HG03060 (cell line): ENCODE results near the gene CROCC.
"Not testable (repeated sequence)": the region's sequence is repeated elsewhere in the genome, so short reads cannot be mapped to it uniquely, and the experiment has no call there.

Experiments
- ATAC-seq: cut with Tn5 transposase; IDR thresholded peaks from one replicate; pipeline ENCODE4 v1.9.1; 2021; ENCODE audit warnings: low read depth, moderate number of reproducible peaks; ENCODE audit not compliant: unreplicated experiment

CROCC gene

DNA sequence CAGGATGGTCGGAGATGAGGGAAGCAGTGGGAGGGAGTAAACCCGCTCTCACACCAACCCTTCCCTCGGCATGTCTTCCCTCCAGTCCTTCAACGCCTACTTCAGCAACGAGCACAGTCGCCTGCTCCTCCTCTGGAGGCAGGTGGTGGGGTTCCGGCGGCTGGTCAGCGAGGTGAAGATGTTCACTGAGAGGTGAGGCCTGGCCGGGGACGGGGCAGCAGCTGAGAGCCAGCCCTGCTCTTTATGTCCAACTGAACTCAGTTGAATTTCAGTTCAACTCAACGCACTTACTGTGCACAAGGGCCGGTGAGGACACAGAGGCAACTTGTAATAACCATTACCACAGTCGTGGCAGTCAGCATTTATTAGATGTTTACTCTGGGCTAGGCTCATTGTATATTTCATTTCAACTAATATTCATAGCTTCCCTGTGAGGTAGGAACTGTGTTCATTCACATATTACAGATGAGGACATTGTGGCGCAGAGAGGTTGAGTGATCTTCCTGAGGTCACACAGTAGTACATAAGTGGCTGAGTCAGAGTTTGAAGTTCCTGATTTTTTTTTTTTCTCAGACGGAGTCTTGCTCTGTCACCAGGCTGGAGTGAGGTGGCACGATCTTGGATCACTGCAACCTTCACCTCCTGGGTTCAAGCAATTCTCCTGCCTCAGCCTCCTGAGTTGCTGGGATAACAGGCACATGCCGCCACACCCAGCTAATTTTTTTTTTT, 9.6 kb downstream of the CROCC start:
- ATAC-seq: not testable (repeated sequence)

DNA sequence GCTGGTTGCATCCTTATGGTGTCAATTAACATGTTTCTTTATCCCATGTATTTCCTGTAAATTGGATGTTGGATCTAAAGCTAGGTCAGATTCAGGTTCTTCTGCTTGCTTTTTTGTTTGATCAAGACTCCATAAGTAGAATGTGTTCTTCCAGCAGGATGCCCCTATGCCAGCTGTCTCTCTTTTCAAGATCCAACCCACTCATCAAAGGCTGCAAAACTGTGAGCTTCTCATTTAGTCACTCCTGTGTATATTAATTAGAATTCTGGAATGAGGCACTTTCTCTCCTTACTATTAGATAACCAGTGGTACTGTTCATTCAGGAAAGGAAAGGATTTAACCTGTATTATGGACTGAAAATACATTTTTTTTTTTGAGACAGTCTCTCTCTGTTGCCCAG, 12.2 kb downstream of the CROCC start:
- not testable (repeated sequence) for ATAC-seq

DNA sequence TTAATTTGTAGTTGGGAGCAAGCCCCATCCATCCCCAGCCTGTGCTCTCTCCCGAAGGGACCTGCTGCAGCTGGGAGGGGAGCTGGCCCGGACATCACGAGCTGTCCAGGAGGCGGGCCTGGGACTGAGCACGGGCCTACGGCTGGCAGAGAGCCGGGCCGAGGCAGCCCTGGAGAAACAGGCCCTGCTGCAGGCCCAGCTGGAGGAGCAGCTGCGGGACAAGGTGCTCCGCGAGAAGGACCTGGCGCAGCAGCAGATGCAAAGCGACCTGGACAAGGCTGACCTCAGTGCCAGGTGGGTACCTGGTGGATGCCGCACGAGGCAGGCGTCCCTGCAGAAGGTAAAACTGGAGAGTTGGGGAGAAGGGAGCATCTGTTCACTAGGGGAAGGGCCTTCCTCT, 14.8 kb downstream of the CROCC start:
- ATAC-seq: not testable (repeated sequence)

DNA sequence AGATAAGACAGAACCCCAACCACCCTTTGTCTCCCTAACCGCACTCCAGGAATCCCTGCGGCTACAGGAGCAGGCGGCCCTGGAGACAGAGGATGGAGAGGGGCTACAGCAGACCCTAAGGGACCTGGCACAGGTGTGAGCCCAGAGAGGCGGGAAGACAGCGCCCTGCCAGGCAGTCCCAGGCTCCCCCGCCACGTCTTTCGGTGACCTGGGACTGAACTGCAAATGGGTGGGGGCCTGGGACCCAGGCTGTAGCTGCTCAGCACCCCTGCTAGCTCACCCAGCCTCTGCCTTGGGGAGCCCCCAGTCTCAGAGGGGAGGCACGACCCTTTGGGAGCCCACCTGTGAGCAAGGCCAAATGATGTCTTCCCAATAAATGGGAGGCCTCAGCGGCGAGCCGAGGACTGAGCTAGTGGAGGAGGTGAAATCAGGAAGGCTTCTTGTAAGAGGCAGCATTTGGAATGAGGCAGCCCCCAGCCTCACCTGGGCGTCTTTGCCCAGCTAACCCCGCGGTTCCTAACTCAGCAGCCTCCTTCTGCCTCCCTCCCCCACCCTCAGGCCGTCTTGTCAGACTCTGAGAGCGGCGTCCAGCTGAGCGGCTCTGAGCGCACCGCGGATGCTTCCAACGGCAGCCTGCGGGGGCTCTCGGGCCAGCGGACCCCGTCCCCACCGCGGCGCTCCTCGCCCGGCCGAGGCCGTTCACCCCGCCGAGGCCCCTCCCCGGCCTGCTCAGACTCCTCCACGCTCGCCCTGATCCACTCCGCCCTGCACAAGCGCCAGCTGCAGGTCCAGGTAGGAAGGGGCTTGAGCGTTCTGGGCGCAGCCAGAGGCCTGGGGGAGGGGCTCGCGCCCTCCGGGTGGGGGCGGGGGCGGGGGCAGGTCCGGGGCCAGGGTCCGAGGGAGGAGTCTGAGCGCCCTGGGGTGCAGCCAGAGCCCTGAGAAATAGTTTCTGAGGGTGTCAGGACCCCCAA, 16.9 kb downstream of the CROCC start:
- no peak for ATAC-seq

DNA sequence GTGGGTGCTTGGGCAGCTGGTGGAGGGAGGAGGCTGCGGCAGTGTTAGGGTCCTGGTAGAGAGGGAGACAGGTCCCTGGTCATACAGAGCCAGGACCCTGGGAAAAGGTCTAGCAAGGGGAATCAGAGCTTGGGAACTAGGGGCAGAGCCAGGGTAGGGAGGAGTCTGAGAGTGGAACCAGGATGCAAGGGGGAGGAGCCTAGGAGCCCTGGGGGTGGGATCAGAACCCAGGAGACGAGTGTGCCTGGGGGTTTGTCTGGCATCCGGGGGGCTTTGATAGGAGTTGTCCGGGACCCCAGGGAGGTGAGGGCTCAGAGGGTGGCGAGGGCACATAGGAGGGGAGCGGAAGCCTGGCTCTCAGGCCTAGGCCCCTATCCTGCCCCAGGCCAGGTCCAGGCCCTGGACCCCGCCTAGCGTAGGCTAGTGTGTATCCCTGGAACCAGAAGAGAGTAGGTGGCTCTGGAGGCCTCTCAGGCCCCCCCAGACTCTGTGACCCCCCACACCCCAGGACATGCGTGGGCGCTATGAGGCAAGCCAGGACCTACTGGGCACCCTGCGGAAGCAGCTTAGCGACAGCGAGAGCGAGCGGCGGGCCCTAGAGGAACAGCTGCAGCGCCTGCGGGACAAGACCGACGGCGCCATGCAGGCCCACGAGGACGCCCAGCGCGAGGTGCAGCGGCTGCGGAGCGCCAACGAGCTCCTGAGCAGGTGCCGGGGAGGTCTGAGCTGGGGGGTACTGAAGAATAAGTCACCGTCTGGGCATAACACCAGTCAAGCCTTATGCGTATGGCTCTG, 17.9 kb downstream of the CROCC start:
- not testable (repeated sequence) for ATAC-seq

DNA sequence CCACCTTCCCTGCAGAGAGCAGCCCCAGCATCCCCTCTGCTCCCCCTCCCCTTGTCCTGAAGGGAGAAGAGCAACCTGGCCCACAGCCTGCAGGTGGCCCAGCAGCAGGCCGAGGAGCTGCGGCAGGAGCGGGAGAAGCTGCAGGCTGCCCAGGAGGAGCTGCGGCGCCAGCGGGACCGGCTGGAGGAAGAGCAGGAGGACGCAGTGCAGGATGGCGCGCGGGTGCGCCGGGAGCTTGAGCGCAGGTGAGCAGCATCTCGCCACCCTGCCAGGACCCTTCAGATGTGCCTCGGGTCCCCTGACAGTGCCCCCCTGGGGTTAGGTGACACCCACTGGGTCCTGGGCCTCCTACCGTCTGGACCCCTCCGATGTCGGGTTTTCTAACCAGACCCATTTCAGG, 22.3 kb downstream of the CROCC start:
- ATAC-seq: no peak

DNA sequence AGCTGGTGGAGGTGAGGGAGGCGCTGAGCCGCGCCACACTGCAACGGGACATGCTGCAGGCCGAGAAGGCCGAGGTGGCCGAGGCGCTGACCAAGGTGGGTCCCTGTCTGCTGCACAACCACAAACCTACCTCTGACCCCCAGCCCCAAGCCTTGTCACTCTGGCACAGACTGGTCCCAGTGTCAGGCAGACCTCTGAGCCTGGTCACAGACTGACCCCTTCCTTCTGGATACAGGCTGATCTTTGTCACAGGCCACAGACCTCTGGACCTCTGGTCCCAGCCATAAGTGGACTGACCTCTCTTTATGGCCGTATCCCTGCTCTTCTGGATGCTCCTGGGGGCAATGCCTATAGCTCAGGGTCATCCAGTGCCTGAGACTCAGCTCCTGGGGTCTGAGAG, 23.8 kb downstream of the CROCC start:
- not testable (repeated sequence) for ATAC-seq

DNA sequence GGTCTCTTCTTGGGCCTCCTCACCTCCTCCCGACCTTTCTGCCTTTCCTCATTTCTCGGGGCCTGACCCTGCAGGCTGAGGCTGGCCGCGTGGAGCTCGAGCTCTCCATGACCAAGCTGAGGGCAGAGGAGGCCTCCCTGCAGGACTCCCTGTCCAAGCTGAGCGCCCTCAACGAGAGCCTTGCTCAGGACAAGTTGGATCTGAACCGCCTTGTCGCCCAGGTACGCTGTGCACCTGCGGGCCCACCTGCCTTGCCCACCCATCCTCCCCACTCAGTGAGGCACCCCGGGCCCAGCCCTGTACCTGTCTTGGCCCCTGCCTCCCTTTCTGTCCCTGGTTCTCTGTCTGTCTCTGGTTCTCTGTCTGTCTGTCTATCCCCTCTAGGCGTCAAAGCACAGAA, 24.5 kb downstream of the CROCC start:
- not testable (repeated sequence) for ATAC-seq

DNA sequence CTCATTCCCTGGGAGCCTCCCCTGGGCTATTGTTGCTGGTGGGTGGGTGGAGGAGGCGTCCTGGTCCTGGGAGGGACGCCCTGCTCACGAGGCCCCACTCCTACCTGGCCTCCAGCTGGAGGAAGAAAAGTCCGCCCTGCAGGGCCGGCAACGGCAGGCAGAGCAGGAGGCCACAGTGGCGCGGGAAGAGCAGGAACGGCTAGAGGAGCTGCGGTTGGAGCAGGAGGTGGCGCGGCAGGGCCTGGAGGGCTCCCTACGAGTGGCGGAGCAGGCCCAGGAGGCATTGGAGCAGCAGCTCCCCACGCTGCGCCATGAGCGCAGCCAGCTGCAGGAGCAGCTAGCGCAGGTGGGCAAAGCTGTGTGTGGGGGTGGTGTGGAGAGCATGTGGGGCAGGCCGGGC, 24.9 kb downstream of the CROCC start:
- ATAC-seq: no peak

DNA sequence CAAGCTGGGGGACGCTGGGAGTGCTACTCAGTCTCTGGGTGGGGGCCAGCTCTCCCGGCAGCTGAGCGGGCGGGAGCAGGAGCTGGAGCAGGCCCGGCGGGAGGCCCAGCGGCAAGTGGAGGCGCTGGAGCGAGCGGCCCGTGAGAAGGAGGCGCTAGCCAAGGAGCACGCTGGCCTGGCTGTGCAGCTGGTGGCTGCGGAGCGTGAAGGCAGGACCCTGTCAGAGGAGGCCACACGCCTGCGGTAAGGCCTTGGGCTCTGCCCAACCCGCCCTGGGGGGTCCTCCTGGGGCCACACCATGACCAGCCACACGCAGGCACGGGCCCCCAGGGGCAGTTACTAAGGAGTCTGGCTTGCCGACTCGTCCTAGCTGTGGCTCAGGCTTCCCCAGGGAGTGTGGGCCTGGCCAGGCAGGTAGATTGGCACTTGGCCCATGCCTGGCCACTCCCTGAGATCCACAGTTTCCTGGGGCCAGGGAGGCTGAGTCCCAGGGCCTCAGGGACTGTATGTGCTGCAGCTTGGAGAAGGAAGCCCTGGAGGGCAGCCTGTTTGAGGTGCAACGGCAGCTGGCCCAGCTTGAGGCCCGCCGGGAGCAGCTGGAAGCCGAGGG, 26.7 kb downstream of the CROCC start:
- ATAC-seq: not testable (repeated sequence)

DNA sequence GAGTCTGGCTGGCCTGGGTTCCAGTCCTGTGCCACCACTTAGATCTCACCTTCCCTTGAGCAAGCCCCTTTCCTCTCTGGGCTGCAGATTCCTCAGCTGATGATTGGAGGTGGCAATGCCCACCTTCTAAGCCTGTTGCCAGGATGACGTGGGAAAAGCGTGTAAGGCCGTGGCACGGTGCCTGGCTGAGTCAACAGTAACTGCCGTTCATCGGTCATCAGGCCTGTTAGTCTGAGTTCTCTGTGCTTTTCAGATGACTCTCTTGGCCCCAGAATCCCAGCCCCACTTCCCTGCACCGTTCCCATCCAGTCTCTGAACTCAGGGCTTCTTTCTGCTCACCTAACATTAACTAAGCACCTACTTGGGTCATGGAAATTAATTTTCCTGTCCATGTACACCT, 27.3 kb downstream of the CROCC start:
- not testable (repeated sequence) for ATAC-seq

DNA sequence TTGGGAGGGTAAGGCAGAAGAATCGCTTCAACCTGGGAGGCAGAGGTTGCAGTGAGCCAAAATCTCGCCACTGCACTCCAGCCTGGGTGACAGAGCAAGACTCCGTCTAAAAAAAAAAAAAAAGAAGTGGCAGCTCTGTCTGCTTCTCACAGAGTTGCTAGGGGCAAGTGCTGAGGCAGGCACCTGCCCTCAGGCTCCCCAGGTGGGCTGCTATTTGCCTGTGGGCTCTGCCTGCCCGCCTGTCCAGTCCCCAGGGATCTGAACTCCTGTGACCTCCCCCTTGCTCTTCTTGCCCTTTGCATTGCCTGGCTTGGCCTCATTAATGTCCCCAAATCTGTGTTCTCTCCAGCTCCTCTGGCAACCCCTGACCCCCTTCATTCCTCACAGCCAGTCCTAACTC, 30.6 kb downstream of the CROCC start:
- not testable (repeated sequence) for ATAC-seq

DNA sequence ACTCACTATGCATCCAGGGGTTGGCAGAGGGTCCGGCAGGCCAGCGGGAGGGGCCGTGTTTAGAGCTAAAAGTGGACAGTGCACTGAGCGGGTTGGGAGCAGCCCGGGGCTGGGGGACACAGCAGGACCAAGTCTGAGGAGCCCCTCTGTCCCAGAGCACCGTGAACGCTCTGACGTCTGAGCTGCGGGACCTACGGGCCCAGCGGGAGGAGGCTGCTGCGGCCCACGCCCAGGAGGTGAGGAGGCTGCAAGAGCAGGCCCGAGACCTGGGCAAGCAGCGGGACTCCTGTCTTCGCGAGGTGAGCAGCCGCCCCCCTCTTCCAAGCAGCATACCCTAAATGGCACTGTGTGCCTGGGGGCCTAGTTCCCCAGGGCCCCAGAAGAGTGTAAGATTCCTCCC, 32.8 kb downstream of the CROCC start:
- no peak for ATAC-seq

DNA sequence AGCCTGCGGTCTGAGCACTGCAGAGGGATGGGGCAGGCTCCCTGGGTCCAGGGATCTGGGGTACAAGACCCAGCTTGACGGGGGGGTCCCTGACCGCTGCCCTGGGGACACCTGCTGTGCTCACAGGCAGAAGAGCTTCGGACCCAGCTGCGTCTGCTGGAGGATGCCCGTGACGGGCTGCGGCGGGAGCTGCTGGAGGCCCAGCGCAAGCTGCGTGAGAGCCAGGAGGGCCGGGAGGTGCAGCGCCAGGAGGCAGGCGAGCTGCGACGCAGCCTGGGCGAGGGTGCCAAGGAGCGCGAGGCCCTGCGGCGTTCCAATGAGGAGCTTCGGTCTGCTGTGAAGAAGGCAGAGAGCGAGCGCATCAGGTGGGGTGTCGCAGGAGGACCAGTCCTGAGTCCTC, 33.5 kb downstream of the CROCC start:
- ATAC-seq: no peak

DNA sequence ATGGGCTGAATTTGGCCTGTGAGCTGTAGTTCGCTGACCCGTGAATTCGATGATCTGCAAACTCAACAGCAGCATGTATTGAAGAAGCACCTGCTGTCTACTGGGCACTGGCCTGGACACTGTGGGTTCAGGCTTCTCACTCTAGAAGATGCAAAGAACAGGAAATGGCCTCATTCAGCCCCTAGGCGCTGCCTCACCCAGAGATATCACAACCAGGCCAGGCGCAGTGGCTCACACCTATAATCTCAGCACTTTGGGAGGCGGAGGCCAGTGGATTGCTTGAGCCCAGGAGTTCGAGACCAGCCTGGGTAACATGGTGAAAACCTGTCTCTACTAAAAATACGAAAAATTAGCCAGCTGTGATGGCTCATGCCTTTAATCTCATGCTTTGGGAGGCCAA, 35.0 kb downstream of the CROCC start:
- no peak for ATAC-seq

DNA sequence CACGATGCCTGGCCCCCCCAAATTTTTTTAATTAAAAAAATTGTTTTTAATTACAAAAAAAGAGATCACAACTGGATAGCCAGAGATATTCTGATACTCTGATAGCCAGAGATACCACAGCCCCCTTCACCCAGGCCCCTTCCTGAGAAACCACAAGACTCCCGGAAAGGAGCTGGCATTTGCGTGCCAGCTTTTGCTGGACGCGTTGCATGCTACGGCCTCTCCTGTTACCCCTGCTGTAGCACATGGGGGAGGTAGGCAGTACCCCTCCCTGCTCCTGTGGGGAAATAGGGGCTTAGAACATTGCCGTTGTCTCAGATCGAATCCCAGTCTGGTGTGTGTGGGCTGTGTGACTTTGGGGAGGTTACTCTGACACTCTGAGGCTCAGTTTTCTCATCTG, 36.0 kb downstream of the CROCC start:
- no peak for ATAC-seq

DNA sequence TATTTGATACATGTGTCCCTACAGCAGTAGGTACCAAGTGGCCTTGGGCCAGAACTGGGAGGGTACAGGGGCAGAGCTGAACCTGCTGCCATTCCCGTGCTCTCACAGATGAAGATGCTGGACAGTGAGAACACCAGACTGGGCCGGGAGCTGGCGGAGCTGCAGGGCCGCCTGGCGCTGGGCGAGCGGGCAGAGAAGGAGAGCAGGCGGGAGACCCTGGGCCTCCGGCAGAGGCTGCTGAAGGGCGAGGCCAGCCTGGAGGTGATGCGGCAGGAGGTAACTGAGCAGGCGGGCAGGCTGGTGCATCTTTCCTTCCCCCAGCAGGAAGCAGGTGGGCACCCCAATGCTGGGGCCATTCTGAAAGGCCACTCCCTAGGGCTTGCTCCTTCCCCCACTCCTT, 36.7 kb downstream of the CROCC start:
- no peak for ATAC-seq

DNA sequence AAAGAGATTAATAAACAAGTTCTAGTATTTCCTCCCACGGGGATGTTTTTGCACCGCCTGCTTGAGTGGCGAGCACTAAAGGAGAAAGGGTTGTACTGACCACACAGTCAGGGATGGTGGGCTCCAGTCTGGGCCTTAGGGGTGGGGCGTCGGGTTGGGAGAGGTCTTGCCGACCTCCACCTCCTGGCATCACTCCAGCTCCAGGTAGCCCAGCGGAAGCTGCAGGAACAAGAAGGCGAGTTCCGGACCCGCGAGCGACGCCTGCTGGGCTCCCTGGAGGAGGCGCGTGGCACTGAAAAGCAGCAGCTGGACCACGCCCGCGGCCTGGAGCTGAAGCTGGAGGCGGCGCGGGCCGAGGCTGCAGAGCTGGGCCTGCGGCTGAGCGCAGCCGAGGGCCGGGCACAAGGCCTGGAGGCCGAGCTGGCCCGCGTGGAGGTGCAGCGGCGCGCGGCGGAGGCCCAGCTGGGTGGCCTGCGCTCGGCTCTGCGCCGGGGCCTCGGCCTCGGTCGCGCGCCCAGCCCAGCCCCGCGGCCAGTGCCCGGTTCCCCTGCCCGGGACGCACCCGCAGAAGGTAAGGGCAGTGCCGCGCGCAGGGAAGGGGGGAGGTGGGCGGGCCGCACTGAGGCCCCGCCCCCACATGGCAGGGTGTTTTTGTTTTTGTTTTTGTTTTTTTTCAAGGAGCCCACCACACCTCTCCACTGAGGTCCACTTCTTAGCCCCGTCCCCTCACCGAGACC, 39.0 kb downstream of the CROCC start:
- no peak for ATAC-seq

DNA sequence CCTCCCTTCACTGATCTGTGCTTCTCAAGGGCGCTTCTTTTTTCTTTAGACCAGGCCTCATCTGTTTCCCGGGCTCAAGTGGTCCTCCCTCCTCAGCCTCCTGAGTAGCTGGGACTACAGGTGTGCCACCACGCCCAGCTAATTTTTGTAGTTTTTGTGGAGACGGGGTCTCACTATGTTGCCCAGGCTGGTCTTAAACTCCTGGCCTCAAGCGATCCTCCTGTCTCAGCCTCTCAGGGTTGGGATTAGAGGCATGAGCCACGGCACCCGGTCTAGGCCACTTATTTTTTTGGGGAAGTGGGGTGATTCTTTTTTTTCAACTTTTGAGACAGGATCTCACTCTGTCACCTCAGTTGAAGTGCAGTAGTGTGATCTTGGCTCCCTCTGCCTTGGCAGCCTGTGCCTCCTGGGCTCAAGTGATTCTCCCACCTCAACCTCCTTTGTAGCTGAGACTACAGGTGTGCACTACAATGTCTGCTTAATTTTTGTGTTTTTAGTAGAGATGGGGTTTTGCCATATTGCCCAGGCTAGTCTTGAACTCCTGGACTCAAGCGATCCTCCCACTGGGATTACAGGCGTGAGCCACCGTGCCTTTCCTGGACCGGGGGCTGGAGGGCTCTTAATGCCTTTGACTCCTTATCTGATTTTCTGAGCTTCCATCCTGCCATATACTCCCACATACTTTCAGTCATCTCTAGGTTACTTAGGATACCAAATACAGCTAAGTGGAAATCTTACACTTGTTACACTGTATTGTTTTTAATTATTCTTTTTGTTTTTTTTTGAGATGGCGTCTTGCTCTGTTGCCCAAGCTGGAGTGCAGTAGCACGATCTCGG, 39.8 kb downstream of the CROCC start:
- ATAC-seq: no peak
